ENCODE results near the gene TNS3.

Gene TNS3

DNA sequence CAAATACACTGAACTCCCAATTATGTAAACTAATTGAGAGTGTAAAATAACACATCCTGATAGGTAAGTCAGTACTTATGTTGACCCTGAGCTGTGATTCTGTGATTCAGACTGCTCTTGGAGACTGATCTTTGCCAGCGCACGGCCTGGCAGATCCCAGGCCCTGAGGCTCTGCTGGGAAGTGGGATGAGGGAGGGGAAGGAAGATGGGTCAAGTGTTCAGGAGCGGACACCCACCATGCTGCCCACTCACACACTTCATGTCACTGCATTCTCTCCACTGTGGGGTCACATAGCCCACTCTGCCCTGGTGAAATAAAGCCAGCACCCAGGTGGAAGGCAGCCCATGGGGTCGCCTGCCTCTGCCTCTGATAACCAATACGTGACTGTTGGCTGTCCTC is 226.2 kb downstream of the TNS3 start:
- DNase-seq: no peak

DNA sequence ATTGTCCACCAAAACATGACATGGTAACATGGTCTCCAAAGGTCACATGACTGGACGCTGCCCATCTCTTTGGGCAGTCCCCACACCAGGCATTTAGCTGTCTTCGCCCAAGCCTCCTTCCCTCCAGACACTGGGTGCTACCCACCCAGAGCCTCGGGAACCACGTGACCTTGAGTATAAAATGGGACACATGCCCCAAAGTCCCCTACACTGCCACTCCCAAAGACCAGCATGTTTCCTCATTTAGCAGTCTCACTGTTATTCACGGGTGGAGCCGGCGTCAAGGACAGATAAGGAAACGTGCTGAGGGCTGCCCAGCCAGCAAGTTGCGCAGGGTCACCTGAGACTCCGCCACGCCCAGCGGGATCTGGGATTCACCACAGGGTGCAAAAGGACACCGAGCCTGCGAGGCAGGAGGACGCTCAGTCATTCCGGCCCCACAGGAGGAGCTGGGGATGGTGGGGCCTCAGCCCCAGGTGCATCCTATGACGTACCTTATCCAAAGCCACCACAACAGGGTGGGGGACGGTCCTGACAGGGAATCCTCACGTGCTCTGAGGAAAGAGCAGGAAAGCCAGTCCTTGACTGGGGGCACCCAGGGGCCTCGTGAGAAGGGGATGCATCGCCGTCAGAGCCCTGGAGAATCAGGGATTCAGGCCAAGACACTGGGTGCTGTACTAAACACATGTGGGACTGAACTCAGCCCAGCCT is 226.9 kb downstream of the TNS3 start:
- no peak for DNase-seq

DNA sequence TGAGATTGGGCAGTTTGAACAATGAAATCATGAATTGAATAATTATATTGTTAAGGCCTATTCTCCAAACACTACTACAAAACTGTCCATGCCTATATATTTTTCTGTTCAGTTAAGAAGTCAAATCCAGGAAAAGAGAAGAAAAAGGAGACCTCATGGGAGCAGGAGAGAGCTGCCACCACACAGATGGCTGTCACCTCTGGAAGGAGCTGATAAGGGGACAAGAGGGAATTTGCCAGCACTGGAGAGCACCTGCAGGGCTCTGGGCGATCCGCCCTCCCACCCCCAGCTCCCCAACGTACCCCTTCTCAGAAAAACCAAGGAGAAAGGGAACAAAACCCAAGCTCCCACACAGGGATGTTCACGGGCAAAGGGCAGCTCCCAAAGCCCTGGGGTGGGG is 227.8 kb downstream of the TNS3 start:
- DNase-seq: no peak

DNA sequence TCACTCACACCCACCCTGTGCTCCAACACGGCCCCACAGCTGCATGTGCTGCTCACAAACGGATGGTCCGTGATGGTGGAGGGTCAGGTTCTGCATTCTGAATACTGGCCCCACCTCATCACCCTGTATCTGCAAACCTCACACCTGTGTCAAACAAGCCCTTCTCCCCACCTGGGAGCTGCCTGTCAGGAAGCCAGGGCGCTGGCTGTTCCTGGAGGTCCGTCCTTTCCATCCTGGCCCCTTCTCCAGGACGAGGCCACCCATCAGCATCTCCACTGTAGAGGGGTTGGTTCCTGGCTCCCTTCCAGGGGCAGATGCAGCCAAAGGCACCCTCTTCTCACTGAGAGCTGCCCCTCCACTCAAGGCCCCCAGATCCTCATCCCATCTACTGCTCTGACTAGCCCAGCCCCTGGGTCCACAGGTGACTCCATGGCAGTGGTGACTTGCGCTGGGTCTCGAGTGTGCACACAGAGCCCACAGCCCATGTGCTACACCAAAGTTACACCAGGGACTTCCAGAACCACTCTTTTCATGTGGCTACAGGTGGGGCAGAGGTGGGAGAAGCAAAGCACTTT is 229.4 kb downstream of the TNS3 start:
- no peak for DNase-seq

DNA sequence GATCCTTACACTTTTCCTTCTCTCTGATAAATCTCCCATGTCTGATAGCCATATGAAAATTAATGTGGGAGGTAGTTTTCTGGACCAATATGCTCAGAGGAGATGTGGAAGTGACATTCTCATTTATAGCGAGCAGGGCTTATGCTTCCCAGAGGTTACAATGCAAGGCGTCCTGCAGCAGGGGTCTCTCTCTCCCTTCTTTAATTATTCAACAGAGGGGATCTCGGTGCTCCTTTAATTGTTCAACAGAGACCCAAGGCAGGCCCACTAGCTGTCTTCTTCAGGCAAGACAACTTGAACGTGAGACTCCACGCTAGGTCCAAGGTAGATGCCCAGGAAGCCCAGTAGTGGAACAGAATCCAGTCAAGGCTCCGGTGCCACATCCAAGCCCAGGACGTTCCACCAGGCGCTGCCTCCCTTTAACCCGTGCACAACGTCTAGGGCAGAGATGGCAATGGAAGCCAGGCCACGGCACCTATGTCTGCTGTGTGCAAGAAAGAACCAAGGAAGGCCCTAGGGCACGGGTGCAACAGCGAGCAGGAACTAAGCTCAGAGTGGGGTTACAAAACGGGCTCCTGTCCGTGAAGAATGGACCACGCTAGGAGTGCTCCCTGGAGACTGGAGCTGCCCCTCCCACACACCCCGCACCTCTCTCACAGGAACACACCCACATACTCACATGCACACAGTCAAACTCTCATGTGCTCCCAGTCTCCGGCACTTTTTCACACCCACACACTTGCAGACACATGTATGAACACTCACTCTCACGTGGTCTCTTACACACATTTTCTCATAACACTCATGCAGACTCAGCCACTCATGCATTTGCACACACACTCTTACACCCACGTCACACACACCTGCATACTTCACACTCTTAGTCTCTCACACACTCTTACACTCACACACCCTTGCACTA is 230.4 kb downstream of the TNS3 start:
- no peak for DNase-seq

DNA sequence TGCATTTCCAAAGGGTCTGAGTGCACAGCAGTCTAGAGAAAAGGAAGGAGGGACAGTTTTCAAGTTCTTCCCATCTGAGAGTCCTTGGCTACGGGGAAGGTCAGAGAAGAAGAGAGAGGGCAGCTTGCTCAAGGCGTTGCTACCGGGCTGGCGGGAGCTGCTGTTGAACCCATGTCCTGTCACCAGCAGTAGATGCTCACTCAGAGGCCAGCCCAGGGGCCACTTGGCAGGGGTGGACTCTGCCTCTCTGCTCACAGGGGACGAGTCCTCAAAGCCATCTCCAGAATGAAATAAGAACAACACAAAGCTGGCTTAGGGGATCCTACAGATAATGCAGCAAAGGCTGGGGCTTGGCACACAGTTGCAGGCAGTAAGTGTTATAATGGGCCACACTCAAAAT is 231.5 kb downstream of the TNS3 start:
- no peak for DNase-seq

DNA sequence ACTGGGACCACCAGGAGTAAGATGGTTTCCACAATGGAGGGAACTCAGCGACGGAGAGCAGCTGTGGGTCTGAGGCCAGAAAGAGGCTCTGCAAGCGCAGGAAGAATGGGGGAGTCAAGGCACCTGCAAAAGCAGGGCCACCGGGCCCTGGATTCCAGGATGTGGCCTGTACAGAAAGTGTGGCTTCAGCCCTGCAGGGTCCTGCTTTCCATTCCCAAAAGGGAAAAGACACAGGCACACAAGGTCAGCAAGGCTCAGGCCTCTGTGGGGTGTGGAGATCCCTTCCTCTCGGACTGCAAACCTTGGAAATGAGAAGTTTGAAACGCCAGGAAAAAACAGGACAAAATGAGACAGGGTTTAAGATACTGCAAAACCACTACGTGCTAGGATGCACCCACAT is 232.5 kb downstream of the TNS3 start:
- DNase-seq: no peak

DNA sequence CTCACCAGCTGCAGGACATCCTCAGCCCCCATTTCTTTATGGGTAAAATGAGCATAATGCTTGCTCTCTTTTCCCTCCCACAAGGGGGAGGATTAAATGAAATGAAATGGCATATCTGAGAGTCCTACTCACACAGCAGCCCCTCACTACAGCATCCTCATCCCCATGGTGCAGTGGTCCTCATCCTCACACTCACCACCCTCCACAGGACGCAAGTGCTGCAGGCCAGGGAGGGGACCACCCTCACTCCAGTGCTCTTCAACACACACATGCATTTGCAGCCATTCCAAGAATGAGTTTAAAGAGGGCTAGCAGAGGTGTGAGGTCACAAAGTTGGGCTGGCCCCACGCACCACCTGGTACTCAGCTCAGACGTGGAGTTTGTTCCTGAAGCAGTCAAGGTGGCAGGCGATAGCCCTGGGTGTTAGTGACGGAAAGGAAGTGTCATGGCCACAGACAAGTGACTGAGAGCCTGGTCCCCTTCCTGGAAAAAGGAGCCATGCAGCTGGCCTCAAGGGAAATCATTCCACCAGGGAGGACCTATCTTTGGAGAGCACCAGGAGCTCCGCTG is 234.0 kb downstream of the TNS3 start:
- DNase-seq: no peak

DNA sequence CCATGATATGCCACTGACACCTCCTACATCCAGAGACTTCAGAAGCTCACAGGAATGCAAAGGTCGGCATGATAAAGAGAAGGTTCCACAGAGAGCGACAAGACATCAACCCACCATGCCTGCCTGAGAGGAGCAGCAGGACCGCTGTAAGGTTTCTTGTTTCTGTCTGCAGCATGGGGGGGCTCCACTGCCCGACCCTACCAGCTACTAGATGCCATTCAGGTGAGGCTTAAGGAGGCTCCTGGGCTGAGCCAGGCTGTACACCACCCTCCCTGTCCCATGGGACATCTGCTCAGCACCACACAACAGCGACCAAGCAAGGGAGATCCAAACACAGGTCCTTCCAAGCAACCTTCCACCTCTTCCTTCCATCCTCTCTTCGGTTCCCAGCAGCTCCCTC is 234.6 kb downstream of the TNS3 start:
- DNase-seq: no peak

DNA sequence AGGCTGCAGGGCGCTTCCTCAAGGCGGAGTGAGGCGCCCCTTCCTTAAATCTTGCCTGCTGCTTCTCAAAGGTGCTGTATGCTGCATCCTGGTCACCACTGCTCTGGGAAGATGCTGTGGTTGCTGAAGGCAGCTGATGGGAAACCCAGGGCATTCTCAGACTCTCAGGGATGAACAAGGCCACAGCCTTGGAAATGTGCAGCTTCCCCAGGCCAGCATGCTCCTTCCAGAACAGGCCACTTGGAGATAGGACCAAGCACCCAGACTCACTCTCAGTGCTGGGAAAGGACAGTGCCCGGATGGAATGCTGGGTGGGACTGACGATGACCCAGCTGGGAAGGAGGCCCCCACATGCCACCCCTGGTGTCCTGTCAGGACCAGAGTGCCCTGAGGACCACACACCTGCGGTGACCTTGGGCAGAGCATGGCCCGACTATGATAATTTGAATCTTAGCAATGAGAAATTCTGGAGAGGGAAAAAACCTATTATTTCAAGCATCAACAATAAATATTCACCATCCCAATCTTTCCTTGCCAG is 235.5 kb downstream of the TNS3 start:
- no peak for DNase-seq

DNA sequence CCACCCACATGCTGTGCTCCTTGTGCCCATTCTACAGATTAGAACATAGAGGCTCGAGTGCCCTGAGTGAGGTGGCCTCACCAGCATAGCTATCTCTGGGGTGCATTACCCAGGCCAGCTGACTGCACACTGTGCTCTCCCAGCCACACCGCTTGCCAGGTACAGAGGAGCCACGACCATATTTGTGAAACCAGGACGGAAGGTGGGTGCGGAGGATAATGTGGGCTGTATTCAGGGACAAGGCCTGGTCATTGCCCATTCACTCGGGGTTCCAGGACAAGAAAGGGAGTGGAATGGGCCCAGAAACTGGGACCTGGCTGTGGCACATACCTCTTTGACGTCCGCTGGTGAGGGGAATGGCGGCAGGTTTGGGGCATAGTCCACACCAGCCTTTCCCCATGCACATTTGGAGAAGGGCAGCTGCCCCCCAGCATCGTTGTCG is 236.0 kb downstream of the TNS3 start:
- DNase-seq: no peak

DNA sequence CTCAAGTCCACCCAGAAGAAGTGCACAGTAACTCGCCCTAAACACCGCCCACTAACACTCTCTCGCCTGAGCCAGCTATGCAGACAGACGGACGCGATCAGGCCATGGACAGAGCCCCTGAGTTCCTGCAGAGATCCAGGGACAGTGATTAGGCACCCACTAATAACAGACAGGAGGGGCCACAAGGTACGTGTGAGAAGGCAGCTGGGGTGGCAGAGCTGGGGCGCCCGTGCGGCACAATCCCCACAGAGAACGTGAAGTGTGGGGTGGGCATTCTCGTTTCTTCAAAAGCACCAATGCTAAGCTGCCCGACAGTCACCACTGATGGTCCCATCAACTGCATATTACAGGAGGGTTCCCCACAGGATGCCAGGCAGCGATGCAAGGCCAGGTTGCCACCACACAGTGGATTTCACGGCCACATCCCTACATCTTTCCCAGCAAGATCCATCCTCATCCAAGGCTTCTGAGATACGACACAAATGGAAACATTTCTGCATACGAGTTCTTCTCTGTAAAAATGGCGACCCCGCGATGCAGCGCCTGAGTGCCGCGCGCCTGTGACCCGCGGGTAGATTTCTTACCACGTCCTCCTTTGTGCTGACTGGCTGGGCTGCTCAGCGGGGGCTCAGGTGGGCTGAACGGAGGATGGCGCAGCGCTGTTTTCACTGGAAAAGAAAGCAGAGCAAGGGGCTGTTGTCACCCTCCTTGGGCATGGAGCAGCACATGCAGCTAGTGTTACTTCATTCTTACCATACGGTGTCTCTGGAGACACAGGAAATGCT is 237.5 kb downstream of the TNS3 start:
- DNase-seq: no peak

DNA sequence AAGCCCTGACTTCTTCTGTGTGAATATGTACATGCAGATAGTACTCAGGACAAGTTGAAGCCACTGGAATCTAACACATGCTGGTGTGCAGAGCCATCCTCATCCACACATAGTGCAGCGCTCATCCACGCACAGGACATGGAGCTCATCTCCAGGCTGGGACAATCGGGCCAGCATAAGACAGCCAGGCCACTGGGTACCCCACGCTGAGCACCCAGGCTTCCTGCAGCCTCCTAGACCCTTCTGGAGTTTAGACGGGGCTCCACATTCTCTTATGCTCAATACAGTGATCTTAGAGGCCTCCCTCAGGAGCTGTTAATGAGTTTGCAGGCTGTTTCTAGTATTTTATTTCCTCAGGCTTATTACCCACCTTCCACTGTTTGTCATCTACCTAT is 238.9 kb downstream of the TNS3 start:
- DNase-seq: no peak

DNA sequence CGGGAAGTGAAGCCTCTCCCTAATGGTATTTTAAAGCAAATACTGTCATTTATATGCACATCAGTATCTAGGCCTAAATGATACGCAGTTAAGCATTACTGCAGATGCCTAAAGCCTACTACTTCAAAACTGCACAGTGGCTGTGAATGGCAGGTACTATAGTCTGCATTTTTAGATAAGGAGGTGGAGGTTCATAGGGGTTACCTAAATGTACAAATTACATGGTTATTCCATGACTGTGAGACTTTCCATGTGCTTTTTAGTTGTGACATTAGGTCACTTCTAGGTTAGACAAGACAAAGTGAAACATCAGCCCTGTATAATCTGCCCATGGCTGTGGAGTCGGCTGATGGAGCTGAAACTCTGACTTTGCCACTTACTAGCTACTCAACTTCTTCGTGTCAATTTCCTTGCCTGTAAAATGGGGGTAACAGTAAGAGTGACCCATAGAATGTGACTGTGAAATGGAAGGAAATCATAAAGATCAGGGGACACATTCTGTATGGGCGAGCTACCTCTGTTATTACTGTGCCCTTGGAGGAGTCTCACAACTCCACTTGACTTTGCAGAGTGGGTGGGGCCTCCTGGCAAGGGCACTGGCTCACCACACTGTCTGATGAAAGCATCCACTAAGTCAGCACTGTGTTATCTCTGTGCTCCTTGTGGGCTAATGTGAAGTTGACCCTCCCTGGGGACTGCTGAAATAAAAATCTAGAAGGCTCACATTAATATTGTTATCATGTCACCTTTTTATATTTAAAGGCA is 239.4 kb downstream of the TNS3 start:
- DNase-seq: no peak

DNA sequence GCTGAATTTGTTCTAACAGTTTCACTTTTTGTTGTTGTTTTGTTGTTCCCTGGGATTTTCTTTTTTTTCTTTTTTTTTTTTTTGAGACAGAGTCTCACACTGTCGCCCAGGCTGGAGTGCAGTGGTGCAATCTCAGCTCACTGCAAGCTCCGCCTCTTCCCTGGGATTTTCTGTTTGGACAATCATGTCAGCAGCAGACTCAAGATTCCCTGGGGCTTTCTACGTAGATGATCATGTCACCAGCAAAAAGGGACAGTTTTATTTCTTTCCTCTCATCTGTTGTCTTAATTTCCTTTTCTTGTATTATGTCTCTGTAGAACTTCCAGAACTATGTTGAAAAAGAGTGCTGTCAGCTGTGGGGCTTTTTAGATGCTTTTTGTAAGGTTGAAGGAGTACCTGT is 241.4 kb downstream of the TNS3 start:
- no peak for DNase-seq

DNA sequence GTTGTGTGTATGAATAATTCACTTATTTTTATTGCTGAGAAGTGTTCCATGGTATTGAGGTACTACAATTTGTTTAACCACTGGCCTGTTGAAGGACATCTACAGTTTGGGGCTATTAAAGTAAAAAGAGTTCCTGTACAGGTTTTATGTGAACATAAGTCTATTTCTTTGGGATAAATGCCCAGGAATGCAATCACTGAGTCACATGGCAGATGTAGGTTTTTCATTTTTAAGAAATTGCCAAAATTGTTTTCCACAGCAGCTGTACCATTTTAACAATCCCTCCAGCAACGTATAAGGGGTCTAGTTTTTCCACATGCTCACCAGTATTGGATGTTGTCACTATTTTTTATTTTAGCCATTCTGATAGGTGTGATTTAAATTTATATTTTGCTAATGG is 243.9 kb downstream of the TNS3 start:
- no peak for DNase-seq

DNA sequence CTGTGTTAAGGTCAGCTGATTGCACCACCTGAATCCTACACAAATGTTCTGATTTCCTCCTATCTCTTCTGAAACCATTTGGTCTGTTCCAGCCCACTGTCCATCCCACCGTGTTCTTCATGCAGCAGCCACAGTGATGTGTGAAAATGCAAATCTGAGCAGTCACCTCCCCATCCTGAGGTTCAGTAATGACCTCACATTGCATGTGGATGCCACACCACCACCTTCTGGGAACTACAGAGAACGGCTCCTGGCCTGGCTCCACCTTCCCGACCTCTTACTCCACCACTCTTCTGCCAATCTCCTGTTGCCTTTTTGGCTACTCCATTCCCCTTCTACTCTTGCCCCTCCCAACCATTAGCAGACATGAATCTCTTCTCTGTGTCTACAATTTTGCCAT is 244.4 kb downstream of the TNS3 start:
- no peak for DNase-seq

DNA sequence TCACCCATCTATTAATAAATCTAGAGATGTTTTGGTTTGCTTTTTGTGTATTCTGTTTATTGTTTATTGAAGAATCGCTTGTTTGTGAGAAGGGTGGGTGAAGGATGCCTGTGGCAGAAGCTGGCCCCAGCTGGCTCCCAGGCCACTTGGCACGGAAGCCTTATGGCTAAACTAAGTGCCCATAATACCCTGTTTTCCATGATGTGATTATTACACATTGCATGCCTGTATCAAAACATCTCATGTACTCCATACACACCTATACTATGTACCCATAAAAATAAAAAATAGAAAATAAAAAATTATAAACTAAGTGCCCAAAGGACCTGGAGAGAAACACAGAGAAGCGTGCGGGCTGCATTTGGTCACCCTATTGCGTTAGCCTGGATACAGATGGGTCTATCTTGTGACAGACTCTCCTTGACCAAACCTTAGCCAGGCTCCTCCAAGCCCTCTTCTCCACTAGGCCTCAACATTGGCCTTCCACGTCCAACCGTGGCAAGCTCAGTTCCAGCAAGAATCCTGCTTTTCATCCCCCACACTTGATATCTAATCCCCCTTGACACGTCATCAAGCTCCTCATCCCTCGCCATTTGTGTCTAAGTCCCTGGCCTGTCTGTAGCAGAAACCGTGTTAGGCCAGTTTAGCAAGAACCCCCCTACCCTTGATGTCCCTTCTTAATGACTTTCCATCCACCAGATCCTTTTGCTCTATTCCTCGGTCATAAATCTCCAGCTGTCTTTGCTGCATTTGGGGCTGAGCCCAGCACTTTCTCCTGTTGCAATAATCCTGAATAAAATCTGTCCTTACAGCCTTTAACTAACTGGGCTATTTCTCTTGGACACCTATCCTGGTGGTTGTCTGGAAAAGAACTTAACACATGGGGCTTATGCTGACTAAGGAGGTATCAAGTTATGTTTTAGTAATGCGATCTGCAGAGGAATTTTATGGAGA is 245.2 kb downstream of the TNS3 start:
- DNase-seq: no peak

DNA sequence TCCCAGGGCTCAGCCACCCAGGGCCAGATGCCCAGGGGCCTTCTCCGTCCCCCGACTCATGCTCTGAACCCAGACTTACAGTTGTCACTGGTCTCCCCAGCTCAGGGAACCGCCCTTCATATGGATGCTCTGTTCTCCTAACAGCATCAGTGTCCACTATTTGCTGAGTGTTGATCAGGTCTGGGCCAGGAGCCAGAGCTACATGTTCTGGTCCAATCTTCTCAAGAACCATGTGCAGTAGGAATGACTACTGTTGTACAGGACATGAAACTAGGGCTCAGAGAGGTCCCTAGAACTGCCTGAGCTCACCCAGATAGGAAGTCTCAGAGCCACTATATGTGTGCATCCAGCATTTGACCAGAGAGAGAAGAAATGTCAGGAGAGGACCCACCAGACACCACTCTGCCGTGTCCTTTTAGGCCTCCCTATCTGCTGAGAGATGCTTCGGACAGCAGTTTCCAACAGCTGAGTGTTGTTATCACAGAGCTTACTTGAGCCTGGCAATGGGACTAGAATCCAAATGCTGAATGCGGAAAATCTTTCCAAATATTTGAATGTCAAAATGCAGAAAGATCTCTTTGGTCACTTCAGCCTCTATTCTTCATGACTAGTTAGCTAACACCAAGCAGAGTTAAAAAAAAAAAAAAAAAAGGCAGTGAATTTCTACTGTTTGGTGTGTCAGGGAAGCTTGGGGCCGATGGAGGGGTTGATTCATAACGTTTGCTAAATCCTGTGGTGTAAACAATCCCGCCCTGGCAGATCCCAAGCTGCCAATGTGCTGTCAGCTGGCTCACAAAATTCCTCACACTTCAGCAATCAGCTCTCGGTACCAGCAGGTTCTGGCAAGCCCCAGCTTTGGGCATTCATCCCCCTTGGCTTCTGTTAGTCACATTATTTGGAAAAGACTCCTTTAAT is 246.1 kb downstream of the TNS3 start:
- DNase-seq: no peak
